ENCODE results near the gene MAGI2.

MAGI2 gene

DNA sequence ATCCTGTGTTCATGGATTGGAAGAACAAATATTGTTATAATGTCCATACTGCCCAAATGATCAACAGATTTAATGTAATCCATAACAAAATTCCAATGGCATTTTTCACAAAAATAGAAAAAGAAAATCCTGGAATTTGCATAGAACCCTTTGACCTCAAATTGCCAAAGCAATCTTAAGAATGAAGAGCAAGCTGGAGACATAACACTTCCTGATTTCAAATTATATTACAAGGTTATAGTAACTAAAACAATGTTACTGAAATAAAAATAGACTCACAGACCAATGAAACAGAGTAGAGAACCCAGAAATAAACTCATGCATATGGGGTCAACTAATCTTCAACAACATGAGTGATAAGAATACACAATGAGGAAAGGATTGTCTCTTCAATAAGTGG, 1352.4 kb downstream of the MAGI2 start:
- no peak for DNase-seq

DNA sequence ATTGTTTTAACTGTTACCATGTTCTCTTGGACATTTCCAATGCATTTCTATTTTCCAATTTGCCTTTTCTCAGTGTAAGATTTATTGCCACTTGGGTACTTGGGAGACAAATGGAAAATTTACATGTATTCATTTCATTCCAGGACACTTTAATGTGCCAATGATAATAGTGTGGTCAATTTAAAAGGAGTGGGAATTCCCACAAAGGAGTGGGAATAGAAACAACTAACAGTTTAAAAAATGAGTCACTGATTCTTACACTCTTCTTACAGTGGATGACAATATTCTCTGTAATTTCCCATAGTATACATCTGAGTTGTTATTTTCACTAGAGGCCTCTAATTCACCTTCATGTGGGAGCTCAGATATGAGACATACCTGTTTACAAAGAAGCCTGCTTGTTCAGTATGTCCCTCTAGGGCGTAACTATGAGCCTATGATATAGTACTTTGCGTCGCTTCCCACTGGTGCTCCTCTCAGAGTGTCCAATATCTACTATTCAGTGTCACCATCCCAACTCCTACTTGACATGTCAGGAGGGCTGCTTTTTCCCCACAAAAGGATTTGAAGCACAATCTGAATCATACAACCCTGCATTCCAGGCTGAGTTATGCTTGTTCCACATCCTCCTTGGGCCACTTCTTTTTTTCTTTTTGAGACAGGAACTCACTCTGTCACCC, 1353.6 kb downstream of the MAGI2 start:
- DNase-seq: no peak

DNA sequence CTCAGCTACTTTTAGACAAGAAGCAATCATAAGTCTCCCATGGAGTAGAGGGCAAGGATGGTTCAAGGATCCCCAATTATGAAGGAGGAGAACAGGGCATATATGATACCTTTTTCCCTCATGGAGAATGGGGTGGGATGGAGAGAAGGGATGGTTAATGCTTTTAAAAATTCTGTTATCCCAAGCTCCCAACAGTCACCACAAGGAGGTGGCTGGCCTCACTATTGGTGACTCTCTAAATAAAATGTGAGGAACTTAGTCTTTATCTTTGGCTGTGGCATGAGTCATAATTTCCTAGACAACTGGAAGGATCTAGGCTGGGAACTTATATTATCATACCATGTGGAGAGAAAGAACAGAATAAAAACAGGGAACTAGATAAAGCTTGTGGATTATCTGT, 1357.9 kb downstream of the MAGI2 start:
- no peak for DNase-seq

DNA sequence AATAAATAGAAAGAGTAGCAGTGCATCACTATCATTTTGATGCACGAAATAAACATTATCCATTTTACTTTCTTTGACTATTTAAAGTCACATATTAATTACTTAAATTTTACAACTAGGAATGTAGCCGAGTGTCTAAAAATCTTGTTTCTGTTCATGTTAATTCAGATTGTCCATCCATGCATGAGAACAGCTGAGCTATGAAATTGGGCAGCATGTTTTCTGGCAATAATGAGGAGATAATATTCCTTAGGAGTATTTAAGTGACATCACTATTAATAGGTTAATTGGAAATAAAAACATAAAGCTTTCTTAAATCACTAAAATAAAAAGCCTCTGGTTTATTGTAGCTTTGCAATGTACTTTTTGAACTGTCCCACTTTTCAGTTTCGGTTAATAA, 1361.1 kb downstream of the MAGI2 start:
- DNase-seq: no peak

DNA sequence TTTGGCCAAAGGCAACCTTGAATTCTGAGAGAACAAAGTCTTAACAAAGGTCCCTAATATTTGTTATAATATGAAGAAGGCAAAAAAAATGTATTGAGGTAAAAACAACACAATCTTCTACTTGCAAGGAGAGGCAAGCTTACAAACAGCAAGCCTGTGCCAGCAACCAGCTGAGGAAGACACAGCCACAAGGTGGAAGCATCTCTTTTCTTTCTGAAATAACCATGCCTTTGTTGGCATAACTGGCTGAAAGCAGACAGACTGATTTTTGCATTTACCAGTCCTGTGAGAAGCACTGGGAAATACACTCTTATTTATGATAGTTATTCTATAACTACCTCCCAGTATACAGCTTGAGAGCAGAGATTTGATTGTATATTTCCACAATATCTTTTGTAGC, 1362.9 kb downstream of the MAGI2 start:
- no peak for DNase-seq

DNA sequence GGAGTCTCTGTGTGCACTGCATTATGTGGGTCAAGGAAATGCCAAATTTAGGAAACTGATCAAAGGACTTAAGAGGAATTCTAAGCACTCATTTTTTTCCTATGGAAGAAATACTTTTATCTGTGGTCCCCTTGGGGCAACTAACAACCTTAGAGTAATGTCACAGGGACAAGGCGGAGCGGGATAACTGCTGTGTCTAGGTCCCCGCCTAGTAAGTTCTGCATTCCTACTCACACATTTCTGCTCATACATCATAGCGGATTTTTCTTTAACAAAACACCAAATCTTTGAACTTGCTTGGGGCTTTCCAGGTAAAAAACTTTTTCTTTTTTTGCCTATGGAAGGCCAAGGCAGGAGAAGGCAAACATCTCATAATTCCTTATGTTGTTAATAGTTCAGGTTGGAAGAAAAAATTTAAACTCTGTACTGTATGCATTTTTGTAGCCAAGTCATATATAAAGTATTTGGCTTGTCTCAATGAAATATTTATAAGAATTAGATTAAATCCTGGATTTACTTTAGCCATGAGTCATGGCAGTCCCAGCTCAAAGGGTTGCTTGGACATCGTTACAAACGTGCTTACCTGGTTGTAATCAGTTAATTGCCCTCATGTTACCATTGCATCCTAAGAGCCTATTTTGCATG, 1369.9 kb downstream of the MAGI2 start:
- DNase-seq: no peak

DNA sequence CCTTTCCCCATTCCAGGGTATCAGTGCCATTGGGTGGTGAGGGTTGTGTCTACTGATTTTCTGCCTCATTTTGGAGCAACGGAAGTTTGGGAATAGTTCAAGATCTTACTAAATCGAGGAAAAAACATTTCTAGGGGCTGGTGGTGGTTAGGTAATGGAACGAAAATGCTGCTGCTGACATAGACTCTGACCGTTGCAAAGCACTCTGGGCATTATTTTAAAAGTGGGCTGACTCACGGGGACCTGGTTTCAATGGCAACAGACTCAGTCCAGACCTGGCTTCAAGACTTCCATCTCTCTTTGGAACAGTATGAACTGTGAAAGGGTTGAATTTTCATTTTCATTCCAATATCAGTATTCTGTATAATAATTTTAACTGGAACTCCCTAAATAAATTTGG, 1370.9 kb downstream of the MAGI2 start:
- DNase-seq: no peak

DNA sequence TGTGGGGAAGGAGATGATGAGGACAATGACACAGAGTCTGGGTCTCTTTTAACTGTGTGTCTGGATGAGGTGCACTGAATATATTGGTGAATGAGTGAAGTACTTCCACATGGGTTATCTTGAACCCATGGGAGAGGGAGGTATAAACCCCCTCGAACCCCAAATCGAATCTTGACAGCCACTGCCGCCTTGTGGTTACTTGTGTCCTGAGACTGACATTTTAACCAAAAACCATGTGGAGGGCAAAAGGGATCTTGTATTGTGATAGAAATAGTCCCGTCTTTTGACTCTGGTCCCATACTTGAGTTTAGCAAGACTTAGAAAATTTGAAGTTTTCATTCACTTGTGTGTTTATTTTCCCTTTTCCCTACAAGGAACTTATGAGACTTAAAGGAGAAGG, 1371.6 kb downstream of the MAGI2 start:
- no peak for DNase-seq

DNA sequence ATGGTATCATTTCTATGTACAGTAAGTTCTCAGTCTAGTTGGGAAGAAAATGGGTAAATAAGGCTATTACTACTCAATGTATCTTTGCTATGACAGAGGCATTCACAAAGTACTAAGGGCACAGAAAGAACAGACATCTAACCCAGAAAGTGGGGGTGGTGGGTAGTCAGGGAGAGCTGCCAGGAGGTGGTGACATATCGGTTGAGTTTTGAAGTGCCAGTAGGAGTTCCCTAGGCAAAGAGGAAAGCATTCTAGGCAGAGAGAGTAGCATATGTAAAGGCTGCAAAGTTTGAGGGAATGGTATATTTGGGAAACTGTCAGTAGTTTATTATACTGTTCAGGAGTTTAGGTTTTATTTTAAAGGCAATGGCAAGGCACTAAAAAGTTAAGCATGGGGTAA, 1372.1 kb downstream of the MAGI2 start:
- no peak for DNase-seq

DNA sequence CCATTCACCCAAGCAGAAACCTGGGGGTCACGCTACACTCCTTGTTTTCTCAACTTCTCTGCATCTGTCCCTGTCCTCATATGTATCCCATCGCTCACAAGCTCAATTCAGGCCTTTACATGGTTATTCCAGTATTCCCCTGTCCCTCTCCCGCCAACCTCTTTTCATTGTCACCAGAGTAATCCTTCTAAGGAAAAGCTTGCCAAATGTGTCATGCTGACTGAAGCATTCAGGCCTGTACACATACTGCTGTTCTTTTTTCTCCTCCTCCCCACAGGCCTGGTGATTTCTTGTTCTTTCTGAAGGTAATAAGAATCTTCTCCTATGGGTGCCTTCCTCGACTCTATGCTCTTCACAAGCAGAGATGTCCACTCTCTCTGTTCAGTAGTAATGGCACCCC, 1372.7 kb downstream of the MAGI2 start:
- DNase-seq: no peak

DNA sequence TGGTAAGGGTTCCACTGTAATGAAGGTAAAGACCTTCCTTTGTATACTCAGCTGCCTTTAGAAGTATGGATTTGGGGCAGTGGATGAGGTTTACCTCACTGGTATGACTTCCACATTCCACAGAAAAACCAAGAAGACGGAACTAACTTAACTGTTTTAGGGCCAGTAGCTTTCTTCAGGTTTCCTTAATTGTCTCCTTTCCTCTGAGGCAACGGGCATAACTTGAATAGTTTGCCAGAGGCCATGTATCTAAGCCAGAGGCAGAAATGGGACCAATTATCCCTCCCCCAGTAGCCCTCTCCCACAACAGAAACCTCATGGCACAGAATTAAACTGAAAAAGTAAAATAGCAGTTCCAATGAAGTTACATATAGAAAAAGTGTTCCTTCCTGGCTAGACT, 1373.2 kb downstream of the MAGI2 start:
- no peak for DNase-seq

DNA sequence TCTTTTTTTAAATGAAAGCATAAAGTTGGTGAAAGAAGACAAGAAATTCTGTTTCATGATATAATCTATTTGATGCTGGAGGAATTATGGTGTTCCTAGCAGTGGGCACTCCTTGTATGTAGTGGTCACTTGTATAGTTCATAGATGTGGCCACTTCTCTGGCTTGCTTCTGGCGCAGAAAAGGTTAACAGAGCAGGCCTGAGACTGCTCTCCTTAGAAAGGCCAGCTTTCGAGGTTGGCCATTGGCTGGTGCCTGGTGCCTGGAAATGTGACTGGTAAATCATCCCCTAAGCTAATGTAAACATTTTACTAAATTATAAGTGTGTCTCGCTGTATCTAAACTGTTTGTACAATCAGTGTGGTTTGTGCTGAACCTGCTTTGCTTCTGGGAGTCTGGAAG, 1378.8 kb downstream of the MAGI2 start:
- DNase-seq: no peak

DNA sequence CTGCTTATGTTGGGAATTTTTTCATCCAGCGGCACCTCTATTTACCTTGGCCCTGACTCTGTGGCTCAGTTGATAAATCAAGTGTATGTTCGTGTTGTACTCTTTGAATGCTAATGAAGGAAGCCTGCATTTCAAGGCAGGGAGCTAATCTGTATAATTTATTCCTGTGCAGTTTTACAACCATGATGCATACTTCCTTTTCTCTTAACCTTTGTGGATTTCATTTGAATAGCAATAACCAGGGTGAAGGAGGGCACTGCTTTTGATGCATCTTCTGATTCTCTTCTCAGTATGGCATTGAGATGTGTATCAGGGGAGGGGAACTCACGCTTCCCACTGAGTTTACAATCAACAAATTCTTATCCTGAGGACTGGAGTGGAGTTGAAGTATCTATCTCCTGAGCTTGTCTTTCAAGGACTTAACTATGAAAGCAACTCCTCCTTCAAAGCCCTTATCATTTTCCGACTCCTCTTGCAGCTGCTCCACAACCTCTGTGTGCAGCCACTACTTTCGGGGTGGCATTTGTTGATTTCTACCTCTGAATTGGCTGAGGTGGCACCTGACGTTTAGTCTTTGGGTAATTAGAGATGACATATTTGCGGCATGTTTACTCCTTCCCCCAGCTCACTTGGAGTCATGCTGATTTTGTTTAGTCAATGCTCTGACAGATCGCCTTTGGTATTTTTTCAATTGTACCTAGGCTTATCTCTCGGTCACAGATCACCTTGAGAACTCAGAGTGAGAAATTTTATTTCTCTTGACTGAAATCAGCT, 1379.7 kb downstream of the MAGI2 start:
- DNase-seq: no peak

DNA sequence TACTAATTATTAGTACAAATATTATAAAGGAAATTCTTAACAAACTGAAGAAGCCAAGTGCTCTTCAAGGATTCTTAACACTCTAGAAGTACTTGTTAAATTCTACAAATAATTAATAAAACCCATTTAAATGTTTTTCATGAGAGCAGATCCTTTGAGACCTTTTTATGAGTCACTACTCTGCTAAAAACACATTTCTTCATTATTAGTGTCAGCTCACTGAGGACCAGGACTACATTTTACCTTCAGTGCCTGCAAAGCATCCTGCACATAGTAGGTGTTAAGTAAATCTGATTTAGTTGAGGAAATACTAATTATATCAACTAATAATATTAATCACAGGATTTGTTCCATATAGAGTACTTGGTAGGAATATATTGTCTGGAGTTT, 1381.3 kb downstream of the MAGI2 start:
- DNase-seq: no peak

DNA sequence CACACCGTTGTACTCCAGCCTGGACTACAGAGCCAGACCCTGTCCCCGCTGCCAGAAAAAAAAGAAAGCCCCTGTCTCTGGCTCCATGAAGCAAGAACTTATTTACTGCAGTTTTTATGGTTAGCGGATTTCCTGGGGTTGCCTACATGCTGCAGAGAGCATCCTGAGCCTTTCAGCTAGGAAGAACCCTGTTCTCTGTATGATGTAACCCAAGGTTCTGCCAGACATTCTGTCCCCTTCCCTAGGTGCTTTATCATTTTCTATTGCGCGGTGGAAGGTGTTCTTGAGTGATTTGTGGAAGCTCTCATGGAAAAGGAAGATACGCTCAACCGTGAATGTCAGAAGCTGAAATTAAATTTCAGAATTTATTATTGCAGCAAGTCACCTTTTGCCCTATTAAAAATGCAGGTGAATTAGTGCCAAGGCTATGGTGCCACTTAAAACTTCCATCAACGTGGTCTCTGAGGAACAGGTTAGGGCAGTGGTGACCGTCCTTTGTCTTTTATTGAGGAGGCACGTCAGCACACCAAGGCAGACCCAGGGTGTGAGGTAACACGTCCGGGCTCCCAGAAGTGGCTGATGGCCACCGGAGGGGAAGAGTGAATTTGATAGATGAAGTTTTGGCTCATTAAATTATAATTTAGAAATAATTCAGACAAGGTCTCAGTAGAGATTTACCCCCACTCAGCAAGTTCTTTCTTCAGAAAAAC, 1381.8 kb downstream of the MAGI2 start:
- DNase-seq: no peak

DNA sequence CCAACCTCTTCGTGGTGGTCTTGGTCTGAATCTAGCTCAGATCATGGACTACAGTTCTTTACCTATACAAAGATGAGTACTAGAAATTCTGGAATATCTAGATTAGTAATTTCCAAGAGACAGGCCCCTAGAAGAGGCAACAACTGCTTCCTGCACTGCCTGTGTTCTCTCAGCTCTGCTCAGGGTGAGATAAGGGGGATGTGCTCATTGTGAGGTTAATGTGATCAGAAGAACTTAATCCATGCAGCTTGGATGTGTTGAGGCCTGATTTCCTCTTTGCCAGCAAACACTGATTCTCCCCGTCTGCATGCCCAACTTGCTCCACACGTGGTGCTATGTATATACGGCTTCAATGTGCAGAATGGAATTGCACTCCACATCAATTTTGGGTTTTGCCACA, 1386.9 kb downstream of the MAGI2 start:
- no peak for DNase-seq

DNA sequence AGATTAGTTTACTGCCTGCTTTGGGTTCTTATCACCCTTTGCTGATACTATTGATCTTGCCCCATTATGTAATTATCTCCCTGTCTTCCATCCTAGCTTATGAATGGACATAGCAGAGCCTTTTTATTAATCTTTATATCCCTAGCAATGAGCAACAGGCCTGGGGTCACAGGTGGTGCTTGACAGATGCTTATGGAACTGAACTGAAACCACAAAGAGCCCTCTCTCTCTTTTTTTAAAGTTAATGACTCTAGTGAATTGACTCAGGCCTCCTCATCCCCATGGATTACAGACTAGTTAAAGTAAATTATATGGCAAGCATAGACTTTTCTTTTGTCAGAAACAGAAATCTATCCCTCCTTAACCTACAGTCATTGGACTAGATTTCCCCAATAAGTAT, 1389.7 kb downstream of the MAGI2 start:
- DNase-seq: no peak

DNA sequence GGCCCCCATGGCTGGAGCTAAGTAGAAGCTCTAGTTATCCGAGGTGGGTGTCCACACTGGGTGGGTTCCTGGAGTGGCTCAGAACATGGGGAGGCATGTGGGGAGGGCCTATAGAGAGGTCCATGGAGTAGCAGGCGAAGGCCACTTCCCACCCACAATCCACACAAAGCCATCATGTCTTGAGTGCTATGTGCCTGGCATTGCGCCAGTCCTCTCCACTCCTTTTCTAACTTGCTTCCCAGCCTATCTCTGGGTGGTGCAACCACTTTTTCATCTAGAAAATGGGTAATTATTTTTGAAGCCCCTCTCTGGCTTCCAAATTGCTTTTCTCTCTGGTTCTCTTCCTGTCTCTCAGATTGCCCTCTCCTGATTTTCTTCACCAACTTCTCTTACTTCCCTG, 1391.3 kb downstream of the MAGI2 start:
- no peak for DNase-seq

DNA sequence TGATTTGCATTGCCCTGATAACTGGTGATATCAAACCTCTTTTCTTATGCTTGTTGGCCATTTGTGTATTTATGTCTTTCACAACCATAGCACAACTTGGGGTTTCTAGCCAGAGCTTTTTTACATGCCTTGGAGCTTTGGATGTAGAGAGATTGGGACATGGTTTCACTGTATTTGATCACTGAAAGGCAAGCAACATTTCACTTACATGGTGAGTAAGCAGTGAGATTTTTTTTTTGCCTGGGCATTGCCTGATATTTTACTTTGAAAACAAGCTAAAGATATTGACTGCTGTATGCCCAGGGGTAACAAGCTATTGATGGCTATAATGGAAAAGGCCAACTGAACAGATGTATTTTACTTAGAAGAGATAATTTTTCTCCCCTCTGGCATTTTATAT, 1395.9 kb downstream of the MAGI2 start:
- DNase-seq: no peak

DNA sequence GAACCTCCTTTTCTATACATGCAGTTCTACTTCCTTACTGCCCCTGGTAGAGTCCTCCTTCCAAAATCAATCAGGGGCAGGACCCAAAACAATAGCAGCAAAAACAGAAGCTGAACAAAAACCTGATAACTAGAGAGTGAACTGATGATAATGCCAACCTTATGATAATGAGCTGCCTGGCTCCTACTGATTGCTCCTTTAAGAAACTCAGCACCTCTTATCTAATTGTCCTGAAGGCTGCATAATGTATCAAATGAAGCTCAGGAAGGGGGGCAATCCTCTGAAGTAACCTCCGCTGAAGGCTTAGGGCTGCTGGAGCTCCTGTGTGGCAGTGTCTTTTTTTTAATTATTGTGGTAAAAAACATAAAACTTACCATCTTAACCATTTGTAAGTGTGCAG, 1397.9 kb downstream of the MAGI2 start:
- DNase-seq: no peak

DNA sequence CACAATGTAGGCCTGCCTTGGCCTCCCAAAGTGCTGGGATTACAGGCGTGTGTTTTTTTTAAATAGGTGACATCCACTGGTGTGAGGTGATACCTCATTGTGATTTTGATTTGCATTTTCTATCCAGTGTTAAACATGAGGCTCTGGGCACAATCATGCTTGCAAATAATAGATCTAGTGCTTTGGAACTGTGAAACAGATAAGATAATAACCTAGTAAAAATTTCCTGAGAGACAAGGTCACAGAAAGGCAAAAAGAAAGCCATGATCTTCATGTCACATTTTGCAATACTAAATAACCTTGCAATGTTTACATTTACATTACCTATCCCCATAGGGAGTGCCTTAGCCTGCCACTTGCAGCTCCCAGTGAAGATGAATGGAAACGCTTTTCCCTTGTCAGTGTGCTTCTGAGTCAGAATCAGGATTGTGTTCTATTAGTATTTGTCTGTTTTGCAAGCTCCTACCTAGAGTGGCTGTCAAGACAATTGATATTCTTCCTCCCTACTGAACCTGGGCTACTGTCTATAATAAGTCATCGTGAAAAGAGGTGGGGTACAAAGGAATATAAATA, 1398.4 kb downstream of the MAGI2 start:
- DNase-seq: no peak

DNA sequence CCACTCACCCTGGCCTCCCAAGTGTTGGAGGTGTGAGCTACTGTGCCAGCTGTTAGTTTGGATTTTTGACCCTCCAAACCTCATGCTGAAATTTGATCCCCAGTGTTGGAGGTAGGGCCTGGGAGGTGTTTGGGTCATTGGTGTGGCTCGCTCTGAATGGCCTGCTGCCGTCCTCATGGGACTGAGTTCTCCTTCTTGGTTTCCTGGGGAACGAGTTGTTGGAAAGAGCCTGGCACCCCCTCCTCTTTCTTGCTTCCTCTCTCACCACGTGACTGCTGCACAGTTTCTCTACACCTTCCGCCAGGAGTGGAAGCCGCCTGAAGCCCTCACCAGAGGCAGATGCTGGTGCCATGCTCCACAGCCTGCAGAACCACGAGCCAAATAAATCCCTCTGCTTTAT, 1401.4 kb downstream of the MAGI2 start:
- DNase-seq: no peak

DNA sequence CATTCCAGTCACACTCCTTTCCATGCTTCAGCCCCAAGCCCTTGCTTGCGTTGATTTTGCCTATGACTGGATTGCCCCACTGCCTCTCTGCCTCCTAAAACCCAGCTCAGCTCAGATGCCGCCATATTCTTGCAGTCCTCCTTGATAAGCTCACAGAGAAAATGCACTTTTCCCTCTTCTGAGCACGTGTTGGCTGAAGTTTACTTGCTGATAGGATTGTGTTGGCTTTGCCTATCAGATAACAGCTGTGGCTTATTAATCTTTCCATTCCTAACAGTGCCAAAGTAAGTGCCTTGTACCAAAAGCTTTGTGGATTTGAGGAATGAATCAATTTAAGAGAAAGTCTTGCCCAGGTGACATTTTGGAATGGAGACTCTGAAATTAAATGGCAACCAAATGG, 1405.7 kb downstream of the MAGI2 start:
- DNase-seq: no peak

Data from cortex of kidney (tissue), 1 donor.